ENCODE results near the gene AFTPH.

The AFTPH gene

DNA sequence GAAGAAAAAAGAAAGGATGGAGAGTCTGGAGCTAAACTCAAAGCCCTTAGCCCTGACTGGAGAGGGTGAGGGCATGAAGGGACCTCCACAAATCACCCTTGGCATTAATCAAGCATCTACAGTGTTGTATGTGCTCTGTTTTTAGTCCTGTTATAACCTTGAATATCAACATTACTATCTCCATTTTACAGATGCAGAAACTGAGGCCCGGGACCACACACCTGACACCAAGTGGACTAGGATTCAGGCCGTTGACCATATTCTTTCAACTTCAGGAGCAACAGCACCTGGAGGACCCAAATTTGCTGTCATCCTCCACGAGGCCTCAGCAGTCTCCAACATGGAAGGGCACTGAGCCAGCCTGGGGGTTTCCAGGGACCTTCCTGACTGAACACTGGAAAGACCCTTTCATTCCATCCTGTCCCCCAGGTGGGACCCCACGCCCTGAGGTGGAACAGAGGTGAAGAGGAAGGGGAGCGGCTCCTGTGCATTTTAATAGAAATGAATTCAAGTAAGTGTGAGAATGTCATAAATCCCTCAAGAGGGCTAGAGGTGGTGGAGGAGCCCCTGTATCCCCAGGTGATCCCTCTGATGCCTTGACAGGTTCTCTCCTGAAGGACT is 88.6 kb downstream of the AFTPH start:
- no peak for DNase-seq (ENCODE audit: low read depth, low spot score)

GRCh38 chr2:64613276-64613675 is 89.1 kb downstream of the AFTPH start:
- no peak for DNase-seq (ENCODE audit: low read depth, low spot score)

DNA sequence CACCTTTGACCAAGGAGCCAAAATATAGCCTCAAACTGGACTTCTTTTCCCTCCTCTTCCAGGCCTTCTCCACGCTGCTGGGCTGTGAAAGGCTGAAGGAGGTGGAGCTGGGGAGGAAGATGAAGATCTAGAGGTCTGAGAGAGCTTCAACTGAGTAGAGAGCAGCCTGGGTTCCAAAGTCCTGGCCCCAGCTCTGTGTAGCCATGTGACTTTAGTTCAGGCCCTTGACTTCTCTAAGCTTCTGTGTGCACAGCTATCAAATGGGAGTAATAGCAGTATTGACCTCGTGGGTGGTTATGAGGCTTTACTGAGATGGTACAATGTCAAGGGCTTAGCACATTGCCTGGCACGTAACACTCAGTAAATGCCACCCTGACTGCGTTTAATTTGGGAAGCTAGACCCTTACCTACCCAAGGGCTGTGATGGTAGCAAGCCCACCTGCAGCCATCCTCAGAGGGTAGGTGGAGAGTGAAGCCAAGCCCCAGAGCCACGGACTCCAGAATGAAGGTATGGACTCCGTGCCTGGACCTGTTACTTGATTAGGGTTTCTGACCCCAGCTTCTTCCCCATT is 91.2 kb downstream of the AFTPH start:
- DNase-seq (ENCODE audit: low read depth, low spot score) = no peak

- no peak for DNase-seq (ENCODE audit: low read depth, low spot score)
Measured at GRCh38 chr2:64615844-64616536, 91.9 kb downstream of the AFTPH start.

GRCh38 chr2:64617631-64618151 is 93.6 kb downstream of the AFTPH start:
- no peak for DNase-seq (ENCODE audit: low read depth, low spot score)

DNA sequence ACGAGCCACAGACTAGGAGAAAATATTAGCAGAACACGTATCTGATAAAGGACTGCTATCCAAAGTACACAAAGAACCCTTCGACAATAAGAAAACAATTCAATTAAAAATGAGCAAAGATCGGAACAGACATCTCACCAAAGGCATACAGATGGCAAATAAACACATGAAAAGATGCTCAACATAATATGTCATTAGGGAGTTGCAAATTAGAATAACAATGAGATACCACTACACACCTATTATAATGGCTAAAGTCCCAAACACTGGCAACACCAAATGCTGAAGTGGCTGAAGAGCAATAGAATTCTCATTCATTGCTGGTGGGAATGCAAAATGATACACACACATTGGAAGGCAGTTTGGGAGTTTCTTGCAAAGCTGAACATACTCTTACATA is 96.5 kb downstream of the AFTPH start:
- DNase-seq (ENCODE audit: low read depth, low spot score) = no peak

GRCh38 chr2:64622443-64623241 is 98.5 kb downstream of the AFTPH start:
- no peak for DNase-seq (ENCODE audit: low read depth, low spot score)

- no peak for DNase-seq (ENCODE audit: low read depth, low spot score)
Measured at GRCh38 chr2:64623242-64623850, 99.2 kb downstream of the AFTPH start.

GRCh38 chr2:64624108-64624610 is 100.0 kb downstream of the AFTPH start:
- no peak for DNase-seq (ENCODE audit: low read depth, low spot score)

- no peak for DNase-seq (ENCODE audit: low read depth, low spot score)
Measured at GRCh38 chr2:64624862-64625261, 100.7 kb downstream of the AFTPH start.

GRCh38 chr2:64625299-64626145 is 101.4 kb downstream of the AFTPH start:
- DNase-seq (ENCODE audit: low read depth, low spot score) = no peak

- no peak for DNase-seq (ENCODE audit: low read depth, low spot score)
Measured at GRCh38 chr2:64626146-64626809, 102.2 kb downstream of the AFTPH start.

- no peak for DNase-seq (ENCODE audit: low read depth, low spot score)
Measured at GRCh38 chr2:64626963-64627760, 103.0 kb downstream of the AFTPH start.

DNA sequence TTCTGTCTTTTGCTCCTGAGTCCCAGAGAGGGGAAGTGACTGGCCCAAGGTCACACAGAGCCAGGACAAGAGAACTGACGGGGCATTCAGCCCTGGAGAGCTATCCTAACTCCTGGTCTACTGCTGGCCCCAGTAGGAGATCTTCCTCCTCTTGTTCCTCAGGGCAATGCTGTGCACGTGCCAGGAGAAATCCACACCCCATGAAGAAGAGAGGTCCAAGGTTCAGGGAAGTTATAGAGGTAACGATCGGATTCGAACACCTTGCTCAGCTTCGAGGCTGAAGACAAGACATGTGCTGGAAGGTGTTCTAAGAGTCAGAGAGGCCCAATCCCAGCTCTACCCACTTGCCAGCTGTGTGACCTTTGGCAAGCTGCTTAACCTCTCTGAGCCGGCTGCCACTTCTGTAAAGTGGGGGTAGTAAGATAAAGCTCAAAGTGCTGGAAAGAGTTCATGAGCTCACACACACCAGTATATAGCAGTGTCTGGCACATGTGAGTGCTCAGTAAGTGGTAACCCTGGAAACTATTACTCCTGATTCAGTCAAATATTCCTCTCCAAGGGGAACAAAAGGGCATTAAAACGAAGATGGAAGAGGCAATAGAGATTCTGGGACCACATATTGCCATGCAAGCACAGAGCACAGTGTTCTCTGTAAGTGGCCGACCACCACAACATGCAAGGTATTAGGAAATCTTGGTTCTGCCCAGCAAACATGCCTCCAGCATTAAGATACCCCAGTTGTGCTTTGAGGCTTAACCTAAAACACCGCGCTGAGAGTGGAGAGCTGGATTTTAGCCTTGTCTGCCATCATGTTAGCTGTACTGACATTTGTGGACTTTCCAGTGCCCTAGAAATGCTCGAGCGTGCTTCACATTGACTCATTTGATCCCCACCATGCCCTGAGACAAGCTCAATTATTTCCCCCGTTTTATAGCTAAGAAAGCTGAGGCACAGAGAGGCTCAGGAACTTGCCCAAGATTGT is 104.0 kb downstream of the AFTPH start:
- DNase-seq (ENCODE audit: low read depth, low spot score) = no peak

GRCh38 chr2:64629329-64629781 is 105.2 kb downstream of the AFTPH start:
- DNase-seq (ENCODE audit: low read depth, low spot score) = no peak

DNA sequence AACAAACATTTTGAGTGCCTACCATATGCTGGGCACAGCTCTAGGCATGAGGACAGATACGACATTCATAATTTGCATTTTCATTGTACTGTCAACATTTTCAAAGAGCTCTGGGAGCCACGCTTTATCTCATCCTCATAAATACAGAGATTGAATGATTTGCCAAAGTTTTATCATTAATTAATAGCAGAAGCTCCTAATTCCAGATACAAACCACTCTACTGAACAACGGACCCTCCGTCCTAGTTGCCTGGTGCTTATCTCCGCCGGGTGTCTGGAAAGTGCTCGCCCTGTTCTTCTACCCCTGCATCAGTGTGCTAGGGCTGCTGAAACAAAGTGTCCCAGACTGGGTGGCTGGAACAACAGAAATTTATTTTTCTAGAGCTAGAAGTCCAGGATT is 105.7 kb downstream of the AFTPH start:
- no peak for DNase-seq (ENCODE audit: low read depth, low spot score)

DNA sequence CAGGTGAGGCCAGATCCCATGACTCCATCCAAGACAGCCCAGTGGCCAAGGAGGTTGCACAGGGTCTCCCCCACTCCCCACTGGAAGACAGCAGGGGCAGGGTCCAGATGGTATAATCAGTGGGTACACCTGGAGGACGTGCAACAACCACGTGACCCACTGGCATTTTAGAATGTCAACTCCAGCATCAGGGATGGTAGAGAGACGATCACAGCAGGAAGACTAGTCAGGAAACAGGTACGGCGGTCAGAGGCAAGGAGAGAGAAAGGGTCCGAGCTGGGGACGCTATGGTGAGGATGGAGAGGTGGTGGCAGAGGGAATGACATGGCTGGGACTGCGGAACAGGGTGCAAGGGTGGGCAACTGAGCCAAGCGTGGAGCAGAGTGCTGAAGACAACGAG is 106.6 kb downstream of the AFTPH start:
- DNase-seq (ENCODE audit: low read depth, low spot score) = no peak

GRCh38 chr2:64631771-64632170 is 107.6 kb downstream of the AFTPH start:
- DNase-seq (ENCODE audit: low read depth, low spot score) = no peak
